GM21737 (cell line): Measurements from ENCODE around the gene MYL12B.
"Not testable (repeated sequence)": the region's sequence is repeated elsewhere in the genome, so short reads cannot be mapped to it uniquely, and the experiment has no call there.

Source experiments
- ATAC-seq: cut with Tn5 transposase; IDR thresholded peaks from one replicate; pipeline ENCODE4 v1.9.1; 2021; ENCODE audit warnings: mild to moderate bottlenecking, moderate library complexity; ENCODE audit not compliant: unreplicated experiment

Gene MYL12B

GRCh38 chr18:3260995-3261372 is 949 bp upstream of the MYL12B start:
- no peak for ATAC-seq

GRCh38 chr18:3262234-3263131 is 550 bp downstream of the MYL12B start:
- peak; percentile 25 for ATAC-seq

GRCh38 chr18:3263132-3263700 is 1.3 kb downstream of the MYL12B start:
- ATAC-seq = no peak

- ATAC-seq = no peak
Measured at GRCh38 chr18:3264362-3264761, 2.4 kb downstream of the MYL12B start.

- ATAC-seq = no peak
Measured at GRCh38 chr18:3265564-3266033, 3.7 kb downstream of the MYL12B start.

GRCh38 chr18:3266062-3266608 is 4.2 kb downstream of the MYL12B start:
- no peak for ATAC-seq

DNA sequence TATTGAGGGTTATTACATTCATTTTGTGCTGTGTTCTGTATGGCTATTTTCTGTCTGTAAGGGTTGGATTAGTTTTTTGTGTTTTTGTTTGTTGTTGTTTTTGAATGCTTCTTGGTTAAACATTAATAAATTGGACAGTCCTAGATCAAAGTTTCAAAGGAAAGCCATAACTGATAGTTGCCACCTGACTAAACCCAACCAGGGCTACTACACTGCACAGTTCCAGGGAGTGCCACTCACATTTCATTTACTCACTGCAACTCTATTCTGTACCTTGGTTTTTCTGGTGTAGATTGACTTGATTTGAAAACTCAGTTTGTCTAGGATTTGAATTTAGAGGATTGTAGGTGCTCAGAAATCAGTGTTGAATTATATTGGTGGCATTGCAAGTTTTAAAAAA is 6.4 kb downstream of the MYL12B start:
- ATAC-seq = no peak

GRCh38 chr18:3269241-3269913 is 7.4 kb downstream of the MYL12B start:
- no peak for ATAC-seq

GRCh38 chr18:3269914-3270299 is 8.0 kb downstream of the MYL12B start:
- no peak for ATAC-seq

- no peak for ATAC-seq
Measured at GRCh38 chr18:3273042-3273441, 11.1 kb downstream of the MYL12B start.

GRCh38 chr18:3277643-3278213 is 15.8 kb downstream of the MYL12B start:
- not testable (repeated sequence) for ATAC-seq

DNA sequence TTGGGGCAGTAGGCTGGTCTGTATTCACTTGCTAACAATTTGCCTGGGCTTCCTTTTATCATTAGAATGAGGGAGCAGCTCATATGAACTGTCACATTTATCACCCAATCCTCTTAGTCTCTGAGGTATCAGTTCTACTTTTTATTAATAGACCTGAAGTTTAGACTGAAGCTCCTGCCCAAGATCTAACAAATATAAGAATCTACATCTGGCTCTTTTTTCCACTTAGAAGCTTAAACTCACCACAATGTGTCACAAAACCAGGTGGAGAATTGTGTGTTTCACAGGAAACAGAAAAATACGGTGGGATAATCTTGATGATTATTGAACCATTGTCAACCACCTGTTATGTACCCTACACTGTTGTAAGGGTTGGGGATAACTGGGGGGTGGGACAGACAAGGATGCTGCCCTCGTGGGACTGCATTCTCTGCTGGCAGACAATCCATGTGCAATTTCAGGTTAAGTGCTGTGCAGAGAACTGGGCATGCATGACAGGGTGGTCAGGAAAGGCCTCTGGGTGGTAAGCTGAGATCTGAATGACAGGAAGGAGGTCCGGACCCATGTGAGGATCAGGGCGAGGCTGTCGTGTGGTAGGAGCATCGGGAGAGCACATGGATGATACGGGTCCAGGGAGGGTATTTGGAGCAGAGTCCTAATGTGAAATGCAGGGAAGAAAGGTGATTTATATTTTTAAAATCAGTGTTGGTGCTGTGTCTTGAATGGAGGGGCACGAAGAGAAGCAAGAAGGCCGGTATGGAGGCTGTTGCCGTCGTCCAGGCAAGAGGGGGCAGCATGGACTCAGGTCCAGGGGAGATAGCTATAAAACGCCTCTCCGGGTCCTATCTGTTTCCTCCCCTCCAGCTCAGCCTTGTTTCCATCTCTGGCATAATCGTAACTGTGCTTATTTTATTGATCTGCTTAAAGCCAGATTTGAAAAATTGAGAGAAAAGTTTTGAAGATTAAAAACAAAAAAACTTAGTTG is 17.6 kb downstream of the MYL12B start:
- peak; percentile 72 for ATAC-seq

DNA sequence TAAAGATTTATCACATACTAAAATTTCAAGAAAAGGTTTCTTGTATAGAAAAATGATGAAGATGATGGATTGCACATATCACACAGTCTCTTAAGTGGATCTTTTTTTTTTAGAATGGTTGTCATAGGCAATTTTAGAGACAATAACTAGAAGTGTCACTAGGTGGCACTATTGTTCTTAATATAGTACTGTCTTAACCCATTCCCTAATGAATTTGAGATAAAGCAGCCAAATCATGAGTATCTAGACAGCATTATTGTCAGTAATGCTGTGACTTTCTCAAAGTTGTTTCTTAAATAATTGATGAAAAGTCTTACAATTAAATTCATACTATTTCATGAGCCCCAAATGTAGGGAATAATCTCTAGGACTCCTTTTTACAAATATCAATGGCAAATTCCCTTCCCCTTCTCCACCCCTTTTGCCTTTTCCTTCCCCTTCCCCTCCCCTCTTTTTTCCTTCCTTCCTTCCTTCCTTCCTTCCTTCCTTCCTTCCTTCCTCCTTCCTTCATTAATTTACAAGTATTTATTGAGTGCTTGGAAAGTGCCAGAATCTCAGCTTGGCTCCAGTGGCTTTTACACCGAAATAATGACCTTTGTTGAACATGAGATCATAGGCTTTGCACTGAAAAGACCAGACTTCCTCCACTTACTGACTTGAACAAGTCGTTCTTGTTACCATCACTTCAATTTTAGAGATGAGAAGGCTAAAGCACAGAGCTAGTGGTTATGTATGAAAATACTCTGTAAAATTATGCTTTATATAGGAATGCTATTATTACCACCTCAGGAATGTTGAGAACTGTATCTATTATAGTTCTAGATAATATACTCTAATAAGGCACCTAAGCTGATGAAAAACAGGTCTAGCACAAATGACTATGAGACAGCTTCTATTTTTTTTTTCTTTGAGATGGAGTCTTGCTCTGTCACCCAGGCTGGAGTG is 19.8 kb downstream of the MYL12B start:
- ATAC-seq = no peak

DNA sequence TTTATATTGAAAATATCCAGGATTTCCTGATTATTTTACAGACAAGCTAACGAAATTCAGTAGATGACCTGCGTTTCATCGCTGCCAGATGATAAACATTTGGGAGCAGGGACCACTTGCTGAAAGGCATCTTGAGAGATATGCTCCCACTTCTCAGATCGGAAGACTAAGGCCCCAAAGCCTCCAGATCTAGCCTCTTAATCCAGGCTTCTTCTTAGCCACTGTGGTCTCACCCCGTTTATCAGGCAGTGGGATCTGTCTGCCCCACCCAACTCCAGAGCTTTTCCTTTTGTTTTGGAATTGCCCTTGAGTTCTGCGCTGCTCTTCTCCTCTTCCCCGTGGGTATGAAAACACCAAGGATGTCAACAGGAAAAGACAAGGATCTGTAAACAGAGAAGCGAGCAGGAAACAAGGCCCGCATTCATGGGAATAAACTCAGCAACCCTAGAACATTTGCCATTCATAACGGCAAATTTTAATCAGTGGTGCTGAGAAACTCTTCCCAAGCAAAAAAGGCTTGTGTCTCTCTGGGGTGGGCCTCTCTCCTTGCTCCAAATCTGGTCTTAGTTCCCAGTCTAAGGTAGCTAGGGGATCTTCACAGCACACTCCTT is 21.4 kb downstream of the MYL12B start:
- ATAC-seq = no peak

GRCh38 chr18:3283908-3284307 is 22.0 kb downstream of the MYL12B start:
- no peak for ATAC-seq

- no peak for ATAC-seq
Measured at GRCh38 chr18:3284501-3284900, 22.6 kb downstream of the MYL12B start.

DNA sequence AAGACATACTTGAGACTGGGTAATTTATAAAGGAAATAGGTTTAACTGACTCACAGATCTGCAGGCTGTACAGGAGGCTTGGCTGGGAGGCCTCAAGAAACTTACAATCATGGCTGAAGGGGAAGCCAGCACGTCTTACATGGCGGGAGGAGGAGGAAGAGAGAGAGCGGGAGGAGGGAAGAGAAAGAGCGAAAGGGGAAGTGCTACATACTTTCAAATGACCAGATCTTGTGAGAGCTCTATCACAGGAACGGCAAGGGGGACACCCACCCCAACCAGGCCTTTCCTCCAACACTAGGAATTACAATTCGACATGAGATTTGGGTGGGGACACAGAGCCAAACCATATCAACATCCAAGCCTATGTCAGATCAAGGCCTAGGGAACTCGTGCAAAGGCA is 24.2 kb downstream of the MYL12B start:
- no peak for ATAC-seq

- no peak for ATAC-seq
Measured at GRCh38 chr18:3293196-3293951, 31.4 kb downstream of the MYL12B start.
